CD4-positive, alpha-beta T cell treated with Interleukin-4 for 1 hour (primary cell): ENCODE results near the gene TNFRSF12A.
A peak's percentile ranks its signal among the peaks of the same experiment; 100 is the strongest.

ENCODE experiments used
- DNase-seq, 2 donors: peaks; one replicate each; pipeline ENCODE4 v3.0.0-alpha.2; 2020 to 2022

Gene TNFRSF12A

DNA sequence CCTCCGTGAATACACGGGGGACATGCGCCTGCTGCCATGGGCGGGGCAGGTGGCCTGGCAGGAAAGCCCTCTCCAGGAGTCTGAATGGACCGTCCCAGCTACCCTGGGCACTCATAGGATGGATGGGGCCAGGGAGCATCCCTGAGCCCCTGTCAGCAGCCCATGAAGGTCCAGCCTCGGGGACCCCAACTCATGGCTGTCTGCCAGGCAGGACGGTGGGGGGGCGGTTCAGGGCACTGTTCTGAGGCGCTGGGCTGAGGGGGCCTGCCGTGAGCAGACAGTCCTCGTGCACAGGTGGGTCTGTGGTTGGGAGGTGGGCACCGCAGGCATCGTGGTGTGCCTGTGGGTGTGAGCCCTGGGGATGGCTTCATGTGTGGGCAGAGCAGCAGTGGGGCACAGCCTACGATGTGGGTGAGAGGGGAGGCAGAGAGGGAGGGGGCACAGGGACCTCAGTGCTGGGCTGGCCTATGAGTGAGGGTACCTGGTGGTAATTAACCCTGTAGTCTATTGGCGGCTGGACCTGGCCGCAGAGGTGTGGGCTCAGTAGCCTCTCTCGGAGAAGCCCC lies 33.5 kb upstream of the TNFRSF12A start:
- no peak for DNase-seq

DNA sequence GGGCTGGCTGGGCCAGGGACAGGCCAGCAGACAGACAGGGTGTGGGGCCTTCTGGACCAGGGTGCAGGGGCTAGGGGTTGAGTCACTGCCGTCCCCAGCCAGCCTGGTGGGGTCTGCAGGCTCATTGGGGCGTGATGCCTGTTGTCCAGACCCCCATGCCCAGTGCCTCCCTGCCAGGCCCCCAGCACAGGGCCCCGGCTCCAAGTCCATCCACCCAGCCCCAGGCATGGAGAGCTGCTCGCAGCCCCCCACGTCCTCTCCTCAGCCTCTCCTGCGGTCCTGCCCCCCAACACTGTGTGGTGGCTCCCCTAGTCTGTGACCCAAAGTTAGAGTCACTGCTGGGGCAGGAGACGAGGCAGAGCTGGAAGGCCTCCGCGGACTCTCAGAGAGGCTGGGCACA lies 32.9 kb upstream of the TNFRSF12A start:
- no peak for DNase-seq

DNA sequence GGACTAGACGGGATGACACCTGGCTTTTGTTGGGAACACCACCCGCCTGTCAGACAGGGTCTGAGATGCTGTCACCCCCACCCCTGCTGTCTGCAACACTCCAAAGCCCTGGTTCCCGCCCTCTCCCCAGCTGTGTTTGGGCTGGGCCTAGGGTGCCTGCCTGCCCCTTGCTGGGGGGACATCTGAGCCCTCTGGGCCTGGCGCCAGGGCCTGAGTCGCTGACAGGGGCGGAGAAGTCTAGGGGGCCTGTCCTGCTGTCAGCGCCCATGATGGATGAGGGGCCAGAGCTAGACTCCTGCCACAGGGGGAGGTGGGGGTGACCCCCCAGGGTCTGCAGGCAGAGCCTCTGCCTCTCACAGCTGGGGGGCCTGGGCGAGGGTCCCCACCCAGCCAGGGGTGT lies 32.3 kb upstream of the TNFRSF12A start:
- DNase-seq, result no peak

DNA sequence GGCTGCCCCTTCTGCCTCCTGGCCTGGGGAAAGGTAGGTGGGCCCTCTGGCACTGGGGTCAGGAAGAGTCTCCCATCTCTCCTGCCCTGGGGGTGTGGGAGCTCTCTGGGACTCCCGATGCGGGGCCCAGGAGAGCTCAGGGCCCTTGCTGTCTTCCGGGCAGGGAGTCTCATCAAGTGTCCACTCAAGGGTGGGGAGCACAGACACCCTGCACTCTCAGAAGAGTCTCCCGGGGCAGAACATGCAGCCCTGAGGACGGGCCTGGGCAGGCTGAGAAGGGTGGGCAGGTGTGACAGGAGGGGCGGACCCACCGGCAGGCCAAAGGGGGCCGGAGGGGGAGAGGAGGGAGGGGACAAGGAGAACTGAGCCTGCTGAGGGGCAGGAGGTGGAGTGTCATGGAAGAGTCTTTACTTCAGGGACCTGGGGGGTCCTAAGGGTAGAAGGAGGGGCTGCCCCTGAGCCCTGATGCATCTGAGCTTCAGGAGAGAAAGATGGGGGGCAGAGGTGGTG lies 31.5 kb upstream of the TNFRSF12A start:
- no peak for DNase-seq

DNA sequence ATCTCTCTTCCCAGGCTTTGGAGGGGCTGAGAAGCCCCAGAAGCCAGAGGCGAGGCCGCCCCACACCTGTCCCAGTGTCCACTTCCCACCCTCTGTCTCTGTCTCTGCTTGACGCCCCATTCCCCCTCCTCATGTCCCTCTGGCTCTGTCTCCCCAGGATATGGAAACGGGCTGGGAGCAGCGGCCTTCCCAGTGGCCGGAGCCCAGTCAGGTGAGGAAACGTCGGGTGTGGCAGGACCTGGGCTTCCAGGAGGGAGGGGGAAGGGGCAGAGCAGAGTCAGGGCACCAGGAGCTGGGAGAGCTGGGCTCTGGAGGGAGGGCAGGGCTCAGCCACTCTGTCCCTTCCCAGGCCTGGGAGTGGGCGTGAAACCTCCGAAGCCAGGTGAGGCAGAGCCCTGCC lies 29.3 kb upstream of the TNFRSF12A start:
- DNase-seq, result no peak

DNA sequence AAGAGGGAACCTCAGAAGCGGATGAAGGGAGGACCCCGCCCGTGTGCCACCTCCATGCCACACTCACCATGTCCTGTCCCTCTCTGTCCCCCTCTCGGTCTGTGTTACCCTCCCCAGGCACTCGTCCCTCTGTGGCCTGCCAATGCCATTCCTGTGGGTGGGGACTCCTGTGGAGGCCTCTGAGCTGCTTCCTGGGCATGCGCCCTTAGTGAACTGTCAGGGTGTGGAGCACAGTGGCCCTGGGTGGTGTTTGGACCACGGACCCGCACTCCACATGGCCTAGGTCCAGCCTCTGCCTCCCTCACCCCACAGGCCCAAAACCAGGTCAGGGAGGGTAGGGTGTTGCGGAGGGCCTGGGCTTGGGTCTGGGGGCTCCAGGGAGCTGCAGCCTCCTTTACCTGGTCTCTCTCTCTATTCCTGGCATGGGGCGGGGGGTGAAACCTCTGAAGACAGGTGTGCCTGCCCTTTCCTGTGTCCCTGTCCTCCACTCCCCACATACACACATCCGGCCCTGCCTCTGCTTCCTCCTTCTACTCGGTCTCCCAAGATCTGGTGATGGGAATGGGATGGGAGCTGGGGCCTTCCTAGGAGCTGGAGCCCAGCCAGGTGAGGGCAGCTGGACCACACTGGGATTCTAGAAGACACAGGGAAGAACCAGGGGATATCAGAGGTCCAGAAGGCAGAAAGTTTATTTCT lies 28.5 kb upstream of the TNFRSF12A start:
- no peak for DNase-seq

DNA sequence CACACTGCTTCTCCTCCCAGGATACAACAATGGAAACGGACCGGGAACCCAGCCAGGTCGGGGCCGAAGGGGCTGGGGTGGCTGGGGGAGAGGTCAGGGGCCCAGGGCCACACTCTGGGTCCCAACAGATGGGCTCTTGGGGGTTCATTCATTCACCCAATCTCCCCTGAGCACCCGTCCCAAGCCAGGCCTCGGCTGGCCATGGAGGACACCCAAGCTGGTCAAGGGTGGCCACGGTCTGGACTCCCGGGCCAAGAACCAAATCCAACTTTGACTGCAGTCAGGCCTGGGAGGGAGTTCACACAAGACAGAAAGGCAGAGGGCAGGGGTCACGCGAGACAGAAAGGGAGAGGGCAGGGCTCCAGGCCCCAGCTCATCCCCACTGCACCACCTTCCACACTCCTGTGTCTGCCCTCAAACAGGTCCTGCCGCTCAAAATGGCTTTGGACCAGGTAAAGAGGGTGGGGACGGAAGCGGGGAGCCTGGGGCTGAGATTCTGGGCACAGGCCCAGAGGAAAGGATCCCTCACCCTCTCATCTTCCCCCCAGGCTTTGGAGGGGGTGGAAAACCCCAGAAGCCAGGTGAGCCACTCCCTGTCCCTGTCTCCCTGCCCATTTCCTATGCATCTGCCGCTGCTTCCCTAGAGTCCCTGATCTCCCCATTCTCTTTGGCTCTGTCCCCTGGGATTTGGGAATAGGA lies 27.6 kb upstream of the TNFRSF12A start:
- no peak for DNase-seq

DNA sequence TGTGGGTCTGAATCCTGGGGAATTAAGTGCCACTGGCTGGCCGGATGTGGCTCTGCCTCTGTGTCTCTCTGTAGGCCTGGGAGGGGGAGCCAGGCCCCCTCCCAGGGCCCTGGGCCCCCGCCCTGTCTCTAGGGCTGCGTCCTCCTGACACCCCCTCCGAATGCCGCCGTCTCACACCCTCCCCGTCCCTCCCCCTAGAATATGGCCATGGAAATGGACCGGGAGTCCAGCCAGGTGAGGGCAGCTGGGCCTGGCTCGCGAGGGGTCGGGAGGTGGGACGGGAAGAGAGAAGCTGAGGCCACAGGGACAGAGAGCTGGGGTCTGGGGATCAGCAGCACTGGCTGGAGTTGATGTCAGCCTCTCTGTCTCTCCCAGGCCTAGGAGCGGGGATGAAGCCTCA lies 23.9 kb upstream of the TNFRSF12A start:
- DNase-seq, result no peak

DNA sequence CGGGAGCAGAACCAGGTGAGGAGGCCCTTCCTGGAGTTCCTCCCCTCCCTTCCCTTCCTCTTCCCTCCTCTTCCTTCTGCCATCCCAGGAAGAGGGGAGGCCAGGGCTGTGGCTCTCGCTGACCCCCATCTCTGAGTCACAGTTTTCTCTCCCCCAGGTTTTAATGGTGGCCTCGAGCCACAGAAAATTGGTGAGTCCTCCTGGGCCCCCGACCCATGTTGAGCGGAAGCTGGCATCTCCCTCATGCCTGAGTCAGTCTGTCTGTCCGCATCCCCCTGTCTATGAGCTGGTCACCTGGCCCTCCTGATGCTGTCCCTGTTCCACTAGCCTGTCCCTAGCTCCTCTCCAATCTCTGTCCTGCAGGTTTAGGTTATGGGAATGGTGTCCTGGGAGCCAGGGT lies 20.2 kb upstream of the TNFRSF12A start:
- no peak for DNase-seq

DNA sequence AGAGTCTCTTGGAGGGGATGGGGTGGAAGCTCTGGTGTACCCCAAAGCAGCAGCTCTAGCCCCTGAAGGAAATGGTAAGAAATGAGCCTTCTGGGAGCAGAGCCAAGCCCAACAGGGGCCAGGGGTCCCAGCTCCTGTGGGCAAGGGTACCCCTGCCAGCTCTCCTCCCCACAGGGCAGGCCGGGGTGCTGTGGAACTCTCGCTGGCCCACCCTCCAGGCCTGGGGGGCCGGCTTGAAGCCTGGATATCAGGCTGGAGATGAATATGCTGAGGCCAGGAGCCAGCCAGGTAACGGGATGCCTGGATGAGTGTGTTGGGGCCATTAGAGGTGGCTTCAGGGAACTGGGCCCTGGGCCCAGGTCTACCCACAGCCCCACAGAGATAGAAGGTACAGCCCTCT lies 19.6 kb upstream of the TNFRSF12A start:
- no peak for DNase-seq

DNA sequence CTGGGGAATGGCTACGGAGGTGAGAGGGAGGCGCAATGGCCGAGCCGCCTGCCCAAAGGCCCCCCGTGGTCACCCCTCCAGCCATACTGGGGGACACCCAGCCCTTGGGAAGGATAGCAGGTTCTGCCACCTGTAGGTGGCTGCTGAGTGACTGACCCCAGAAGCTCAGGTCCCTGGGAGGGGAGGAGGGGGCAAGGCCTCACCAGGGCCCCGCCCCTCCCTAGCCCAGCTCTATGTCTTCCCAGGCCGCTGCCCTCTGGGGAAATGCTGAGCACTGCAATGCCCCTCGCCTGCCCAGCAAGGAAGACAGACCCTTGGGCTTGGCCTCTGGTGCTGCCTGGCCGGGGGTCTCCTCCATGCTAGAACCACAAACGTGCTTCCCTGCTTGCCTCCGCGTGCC lies 18.9 kb upstream of the TNFRSF12A start:
- no peak for DNase-seq

DNA sequence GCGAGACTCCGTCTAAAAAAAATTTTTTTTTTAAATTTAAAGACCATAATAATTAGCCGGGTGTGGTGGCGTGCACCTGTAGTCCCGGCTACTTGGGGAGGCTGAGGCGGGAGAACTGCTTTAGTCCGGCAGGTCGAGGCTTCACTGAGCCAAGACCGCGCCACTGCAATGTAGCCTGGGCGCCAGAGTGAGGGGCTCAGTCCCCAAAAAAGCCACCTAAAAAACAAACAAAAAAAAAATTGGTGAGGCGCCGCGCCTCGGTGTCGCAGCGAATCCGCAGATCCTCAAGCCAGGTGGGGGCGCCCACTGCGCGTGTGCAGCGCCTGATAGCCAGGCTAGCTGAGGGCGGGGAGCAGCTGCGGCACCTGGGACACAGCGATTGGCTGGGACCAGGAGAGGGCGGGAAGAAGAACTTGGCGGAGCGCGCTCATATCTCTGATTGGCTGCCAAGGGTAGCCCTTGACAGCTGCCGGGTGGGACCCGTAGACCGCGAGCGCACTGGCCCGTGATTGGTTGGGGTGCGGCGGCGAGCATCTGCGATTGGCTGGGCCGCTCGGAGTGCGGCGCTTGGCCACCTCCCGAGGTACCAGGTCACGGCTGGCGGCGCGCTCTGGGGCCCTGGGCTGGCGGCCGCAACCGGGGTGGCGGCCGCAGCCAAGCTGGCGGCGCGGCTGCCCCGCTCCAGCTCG lies 16.4 kb upstream of the TNFRSF12A start:
- DNase-seq, result peak; percentile 99

DNA sequence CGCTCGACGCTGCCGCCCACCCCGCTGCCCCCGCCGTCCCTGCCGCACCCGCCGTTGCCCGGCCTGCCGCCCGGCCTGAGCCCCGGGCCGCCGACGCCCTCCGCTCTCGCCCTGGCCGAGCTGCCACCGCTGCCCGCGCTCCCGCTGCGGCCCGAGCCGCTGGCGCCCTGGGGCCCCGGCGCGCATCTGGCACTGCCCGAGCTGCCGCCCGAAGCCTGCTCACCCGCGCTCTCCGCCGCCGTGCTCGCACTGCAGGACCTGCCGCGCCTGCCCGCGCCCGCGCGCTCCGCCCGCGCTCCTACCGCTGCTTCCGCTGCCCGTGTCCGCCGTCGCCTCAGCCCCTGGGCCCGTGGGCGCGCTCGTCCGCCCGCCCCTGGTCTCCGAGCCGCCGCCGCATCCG lies 15.8 kb upstream of the TNFRSF12A start:
- DNase-seq, result no peak

DNA sequence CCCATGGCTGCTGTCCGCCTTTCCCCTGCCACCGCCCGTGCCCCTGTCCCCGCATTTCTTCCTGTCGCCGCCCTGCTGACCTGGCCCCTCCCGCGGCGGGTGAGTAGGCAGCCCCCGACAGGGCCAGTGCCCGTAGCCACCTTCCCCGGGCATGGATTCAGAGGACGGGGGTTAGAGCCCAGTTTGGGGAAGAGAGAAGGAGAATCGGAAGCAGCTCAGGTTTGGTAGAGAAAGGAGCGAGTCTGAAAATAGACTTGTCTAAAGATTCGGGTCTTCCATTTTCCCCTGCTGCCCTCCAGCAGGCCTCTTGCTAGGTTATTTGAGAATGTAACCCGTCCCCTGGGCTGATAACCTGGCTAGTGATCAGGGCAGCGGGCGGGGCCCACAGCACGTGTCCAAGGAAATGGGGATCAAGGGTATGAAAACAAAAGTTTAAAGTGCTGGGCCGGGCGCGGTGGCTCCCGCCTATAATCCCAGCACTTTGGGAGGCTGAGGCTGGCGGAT lies 15.3 kb upstream of the TNFRSF12A start:
- no peak for DNase-seq

DNA sequence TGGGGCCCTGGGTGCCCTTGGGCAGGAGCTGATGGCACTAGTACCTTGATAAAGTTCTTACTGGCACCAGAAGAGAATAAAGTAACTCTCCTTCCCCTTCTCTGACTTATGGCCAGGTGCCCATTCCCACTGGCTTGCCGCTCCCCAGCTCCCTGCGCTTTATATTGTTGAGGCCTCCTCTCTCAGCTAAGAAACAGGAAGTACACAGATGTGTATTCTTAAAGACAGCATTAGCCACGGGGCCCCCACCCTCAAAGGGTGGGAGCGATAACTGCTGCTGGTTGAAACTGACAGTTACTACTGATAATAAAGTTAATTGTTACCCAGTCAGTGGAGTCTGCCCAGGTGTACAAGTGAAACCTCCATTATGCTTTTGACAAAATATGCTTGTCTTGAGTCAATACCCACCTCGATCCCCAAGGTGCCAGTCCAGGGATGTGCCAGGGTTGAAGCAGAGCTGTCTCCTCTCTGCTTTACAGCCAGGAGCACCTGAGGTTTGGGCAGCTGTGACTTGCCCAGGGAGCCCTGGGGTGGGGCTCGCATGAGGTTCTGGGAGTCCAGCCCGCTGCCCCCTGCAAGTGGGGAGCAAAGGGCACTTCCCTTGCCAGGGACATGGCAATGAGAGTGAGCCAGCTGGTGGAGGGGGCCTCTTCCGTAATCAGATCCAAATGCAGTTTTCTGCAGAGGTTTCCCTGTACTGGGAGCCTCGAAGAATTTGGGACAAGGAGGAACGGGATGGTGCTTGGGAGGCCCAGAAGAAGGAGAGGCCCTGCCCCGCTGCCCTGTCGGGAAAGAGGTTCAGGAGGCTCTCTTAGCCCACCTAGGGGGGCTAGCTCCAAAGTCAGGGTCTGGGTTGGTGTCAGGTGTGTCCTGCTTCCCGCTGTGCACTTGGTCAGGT lies 12.9 kb upstream of the TNFRSF12A start:
- DNase-seq, result no peak

DNA sequence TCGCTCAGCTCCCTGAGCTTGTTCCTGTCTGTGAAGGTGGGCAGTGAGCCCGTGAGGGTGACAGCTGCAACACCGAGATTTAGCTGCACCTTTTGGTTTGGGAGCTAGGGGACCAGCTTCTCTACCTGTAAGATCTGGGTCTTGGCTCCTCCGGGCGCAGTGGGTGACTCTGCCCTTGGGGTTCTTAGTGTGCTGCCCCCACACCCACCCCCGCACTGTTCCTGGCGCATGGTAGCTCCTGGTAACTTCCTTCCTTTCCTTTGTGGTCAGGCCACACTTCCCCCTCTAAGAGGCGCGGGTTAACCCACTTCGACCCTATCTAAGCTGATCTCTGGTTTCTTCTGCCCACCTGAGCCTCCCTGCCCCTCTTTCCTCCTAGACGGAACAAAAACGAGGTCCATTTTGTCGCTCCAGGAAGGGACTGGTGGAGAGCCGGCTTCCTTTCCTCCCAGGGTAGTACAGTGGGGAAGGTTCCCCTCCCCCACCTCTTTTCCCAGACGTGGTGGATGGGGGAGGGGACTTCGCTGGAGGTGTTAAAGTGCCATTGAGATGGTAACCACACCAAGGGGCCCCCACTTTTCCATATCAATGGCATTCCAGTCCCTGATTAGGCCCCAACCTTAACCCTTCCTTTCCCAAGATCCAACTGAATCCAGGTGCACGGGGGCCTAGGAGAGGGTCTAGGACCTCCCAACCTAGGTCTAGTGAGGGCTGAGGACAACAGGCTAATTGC lies 12.0 kb upstream of the TNFRSF12A start:
- DNase-seq, result peak; percentile 30 to 38

DNA sequence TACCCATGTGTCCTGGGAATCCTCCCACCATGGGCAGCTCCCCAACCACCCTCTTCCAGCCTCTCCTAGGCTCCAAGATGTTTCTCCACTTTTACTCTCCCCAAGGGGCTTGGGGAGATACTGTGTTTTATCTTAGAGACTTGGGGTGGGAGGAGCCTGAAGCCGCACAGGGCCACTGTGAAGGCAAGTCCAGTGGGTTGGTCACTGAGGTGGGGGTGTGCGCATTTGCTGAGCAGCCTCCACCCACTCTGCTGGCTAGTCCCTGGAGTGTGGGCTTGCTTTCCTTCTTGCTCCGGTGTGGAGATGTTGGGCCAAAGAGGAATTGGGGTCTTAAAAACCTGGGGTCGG lies 11.5 kb upstream of the TNFRSF12A start:
- DNase-seq, result no peak

DNA sequence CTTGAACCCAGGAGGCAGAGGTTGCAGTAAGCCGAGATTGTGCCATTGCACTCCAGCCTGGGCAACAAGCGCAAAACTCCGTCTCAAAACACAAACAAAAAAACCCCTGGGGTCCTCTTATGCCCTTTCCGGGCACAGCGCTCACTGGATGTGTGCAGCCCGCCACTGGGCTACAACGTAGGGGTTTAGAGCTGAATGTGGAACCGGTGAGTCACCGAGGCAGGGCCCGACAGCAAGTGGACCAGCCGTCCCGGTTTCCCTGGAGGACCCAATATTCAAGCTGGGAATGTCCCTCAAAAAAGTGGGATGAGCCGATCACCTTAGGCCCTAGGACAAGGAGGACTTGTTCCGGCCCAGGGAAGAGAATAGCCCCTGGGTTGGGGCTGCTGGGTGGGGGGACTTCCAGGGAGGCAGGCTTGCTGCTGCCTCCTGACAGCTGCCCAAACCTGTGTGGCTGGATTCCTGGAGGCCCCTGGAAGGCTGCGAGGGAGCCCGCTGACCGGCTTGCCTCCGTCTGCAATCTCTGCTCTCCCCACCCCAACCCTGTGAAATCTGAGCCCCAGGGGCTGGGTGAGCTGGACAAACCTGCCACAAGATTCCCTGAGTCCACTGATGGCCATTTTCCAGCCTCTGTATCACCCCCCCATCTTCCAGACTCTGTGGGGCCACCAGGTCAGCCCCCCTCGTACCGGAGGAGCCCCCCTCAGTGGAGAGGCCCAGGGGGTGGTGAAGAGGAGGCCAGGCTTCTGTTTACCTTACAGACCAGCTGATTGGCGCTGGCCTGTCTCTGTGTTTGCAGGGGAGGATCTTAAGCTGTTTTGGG lies 10.4 kb upstream of the TNFRSF12A start:
- DNase-seq, result no peak

DNA sequence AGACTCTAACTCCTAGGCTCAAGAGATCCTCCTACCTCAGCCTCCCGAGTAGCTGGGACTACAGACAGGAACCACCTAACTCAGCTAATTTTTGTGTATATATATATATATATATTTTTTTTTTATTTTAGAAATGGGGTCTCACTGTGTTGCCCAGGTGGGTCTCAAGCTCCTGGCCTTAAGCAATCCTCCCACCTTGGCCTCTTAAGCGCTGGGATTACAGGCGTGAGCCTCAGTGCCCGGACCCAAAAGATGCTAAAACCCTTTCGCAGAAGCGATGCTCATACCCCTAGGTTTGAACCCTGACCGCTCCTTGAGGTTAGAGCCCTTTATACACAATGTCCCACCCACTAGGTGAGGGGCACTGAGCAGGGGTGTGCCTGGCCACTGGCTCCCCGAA lies 9.7 kb upstream of the TNFRSF12A start:
- DNase-seq, result no peak

DNA sequence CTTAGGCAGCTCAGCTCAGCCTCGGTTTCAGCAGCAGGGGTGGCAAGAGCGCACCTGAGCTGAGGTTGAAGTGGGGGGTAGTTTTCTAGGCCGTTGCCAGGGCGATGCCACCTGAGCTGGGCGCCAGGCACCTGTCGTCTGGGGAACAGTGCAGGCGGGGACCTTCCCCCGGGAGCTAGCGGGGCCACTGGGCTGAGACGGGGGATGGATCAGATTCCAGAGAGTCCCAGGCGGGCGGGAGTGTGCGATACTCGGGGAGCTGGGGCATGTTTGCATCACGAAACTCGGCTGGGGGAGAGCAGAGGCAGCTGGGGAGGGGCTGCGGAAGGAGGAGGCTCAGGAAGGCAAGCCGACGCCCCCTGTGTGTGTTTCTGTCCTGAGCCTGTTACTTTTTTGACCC lies 7.9 kb upstream of the TNFRSF12A start:
- no peak for DNase-seq
